Sigmoid colon (tissue), 4 donors: Measurements from ENCODE around the gene PCSK5.
A peak's percentile ranks its signal among the peaks of the same experiment; 100 is the strongest.

Experiments used
- CTCF ChIP-seq, 4 experiments: fragments of 450-650 bp in 3 of 4; fragments of 200-600 bp in 1 of 4; IDR thresholded peaks; one replicate each; pipeline ENCODE4 v1.5.1; 2016 to 2019; ENCODE audit warnings: antibody characterized with exemption in 4 of 4, mild to moderate bottlenecking in 3 of 4, moderate library complexity in 2 of 4
- POLR2AphosphoS5 ChIP-seq, 4 donors: sonication (generic); formaldehyde crosslinking; IDR thresholded peaks; one replicate each; pipeline ENCODE4 v1.6.1; 2017; ENCODE audit warnings: antibody characterized with exemption in 4 of 4

GRCh38 chr9:76298521-76299144 lies 408.2 kb downstream of the PCSK5 start:
- no peak for TF ChIP-seq CTCF (IDR thresholded peaks at IDR 0.05)
- TF ChIP-seq POLR2AphosphoS5 (IDR thresholded peaks at IDR 0.05), result peak in 1 of 4 donors; percentile 8
